ENCODE measurements around the gene COMMD6.

DNA sequence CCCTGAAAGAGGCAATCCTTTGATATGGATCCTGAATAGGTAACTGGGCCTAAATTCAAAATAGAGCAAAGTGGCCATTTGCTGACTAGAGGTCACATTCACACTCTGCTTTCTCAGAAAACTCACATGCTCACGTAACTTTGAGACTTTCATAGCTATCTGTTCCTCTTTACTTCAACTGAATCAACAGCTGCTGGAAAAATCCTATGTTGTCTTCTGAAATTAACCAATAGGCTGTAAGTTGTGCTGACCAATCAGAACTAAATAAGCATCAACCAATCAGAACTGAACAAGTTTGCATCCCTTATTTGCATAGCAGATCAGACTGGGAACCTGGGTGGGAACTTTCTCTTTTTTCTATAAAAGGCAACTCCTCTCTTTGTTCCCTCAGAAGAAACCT, 31.6 kb downstream of the COMMD6 start:
- TF ChIP-seq POLR2A (IDR thresholded peaks at IDR 0.05; ENCODE audit: low read depth, low read length): no peak
- TF ChIP-seq TAF1 (IDR thresholded peaks at IDR 0.05; ENCODE audit: borderline replicate concordance, low read depth, low read length): no peak

Data from GM12892 (cell line).